ENCODE measurements around the gene FAM162A. TPM values are rescaled to one million over a fixed set of nuclear protein-coding genes. Genes with fewer than 3 reads are reported as not detected.
A peak's percentile ranks its signal among the peaks of the same experiment; 100 is the strongest.
"Not testable (repeated sequence)": the region's sequence is repeated elsewhere in the genome, so short reads cannot be mapped to it uniquely, and the experiment has no call there.

Gene FAM162A
- total RNA-seq, 2 donors from 2014 or later: 113 to 179 TPM

GRCh38 chr3:122365073-122365472 lies 18.9 kb upstream of the FAM162A start:
- peaks cover 95% of the 10 kb centered on the region for H3K36me3 Mint-ChIP-seq (ENCODE audit: low read depth)
- H3K4me3 Mint-ChIP-seq: peak overlapping the region; percentile 59
- H3K27ac Mint-ChIP-seq: peak overlapping the region; percentile 92
- peak; percentile 78 for ATAC-seq (replicated peaks)
- H3K4me1 Mint-ChIP-seq: peaks cover 17% of the 10 kb centered on the region
- no peaks in the 10 kb centered on the region for H3K27me3 Mint-ChIP-seq
- no peaks in the 10 kb centered on the region for H3K9me3 Mint-ChIP-seq

GRCh38 chr3:122365582-122366378 lies 18.2 kb upstream of the FAM162A start:
- H3K9me3 Mint-ChIP-seq, H3K27me3 Mint-ChIP-seq: not testable (repeated sequence)
- H3K36me3 Mint-ChIP-seq (ENCODE audit: low read depth): peaks cover 97% of the 10 kb centered on the region
- H3K4me1 Mint-ChIP-seq: peaks cover 17% of the 10 kb centered on the region
- peak; percentile 84 for ATAC-seq (replicated peaks)
- peak overlapping the region; percentile 92 for H3K27ac Mint-ChIP-seq
- H3K4me3 Mint-ChIP-seq: peak overlapping the region; percentile 59

DNA sequence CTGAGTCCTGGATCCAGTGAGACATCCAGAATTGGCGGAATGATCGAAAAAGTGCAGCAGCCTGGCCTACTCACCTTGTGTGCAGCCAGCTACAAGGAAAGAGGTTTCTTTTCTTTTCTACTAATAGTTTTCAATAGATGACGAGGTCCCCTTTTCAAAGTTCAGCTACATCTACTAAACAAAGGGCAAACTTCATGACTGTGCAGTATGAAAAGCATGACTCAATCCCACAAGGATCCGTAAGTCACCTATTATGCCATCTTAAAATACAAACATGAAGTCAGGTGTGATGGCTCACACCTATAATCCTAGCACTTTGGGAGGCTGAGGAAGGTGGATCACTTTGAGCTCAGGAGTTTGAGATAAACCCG lies 17.6 kb upstream of the FAM162A start:
- H3K36me3 Mint-ChIP-seq (ENCODE audit: low read depth): peaks cover 100% of the 10 kb centered on the region
- peak overlapping the region; percentile 59 for H3K4me3 Mint-ChIP-seq
- no peaks in the 10 kb centered on the region for H3K9me3 Mint-ChIP-seq
- H3K4me1 Mint-ChIP-seq: peaks cover 17% of the 10 kb centered on the region
- peak overlapping the region; percentile 92 for H3K27ac Mint-ChIP-seq
- no peaks in the 10 kb centered on the region for H3K27me3 Mint-ChIP-seq
- ATAC-seq (replicated peaks): peak; percentile 62

DNA sequence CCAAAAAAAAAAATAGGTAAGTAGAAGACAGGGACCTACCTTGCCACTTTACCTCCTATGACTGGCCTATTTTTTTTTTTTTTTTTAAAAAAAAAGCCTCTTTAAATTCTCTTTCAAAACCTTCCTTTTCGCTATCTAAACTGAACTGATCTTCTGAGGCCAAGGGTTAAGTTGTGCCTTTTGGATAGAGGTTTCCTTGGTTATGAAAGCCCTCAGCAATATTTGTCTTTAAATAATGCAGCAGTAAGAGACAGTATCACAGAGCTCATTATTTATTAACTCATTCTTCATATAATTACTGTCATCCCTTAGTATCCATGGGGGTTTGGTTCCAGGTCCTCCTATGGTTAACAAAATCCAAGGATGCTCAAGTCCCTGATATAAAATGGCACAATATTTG lies 9.9 kb upstream of the FAM162A start:
- ATAC-seq (replicated peaks): no peak
- peak overlapping the region; percentile 3 for H3K27ac Mint-ChIP-seq
- no peaks in the 10 kb centered on the region for H3K27me3 Mint-ChIP-seq
- peaks cover 74% of the 10 kb centered on the region for H3K36me3 Mint-ChIP-seq (ENCODE audit: low read depth)
- peaks cover 4% of the 10 kb centered on the region for H3K4me1 Mint-ChIP-seq
- no peaks in the 10 kb centered on the region for H3K9me3 Mint-ChIP-seq
- no peak overlapping the region for H3K4me3 Mint-ChIP-seq

DNA sequence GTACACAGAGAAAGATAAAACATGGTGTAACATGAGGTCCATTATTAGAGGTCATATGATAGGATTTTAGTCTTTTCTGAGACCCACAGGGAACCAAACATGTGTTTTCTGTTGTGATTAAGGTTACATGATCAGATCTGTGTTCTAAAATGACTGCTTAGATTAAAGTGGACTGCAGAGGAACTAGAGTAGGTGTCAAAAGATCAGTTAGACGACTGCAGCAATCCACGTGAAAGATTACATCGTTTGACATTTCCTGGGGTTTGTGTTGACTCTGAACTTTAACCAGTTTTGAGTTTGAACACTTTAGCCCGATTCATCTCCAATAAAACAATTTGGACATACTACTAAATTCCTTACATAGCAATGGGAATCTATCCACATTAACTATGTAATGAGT lies 6.0 kb upstream of the FAM162A start:
- H3K27ac Mint-ChIP-seq: no peak overlapping the region
- no peaks in the 10 kb centered on the region for H3K9me3 Mint-ChIP-seq
- H3K4me1 Mint-ChIP-seq: peaks cover 10% of the 10 kb centered on the region
- peaks cover 58% of the 10 kb centered on the region for H3K36me3 Mint-ChIP-seq (ENCODE audit: low read depth)
- ATAC-seq (replicated peaks): no peak
- no peak overlapping the region for H3K4me3 Mint-ChIP-seq
- no peaks in the 10 kb centered on the region for H3K27me3 Mint-ChIP-seq

- Mint-ChIP-seq H3K27ac (peak within 1 kb of the TSS; percentile 99), H3K4me1 (peaks cover 28% of the 10 kb centered on the region), H3K4me3 (peak within 1 kb of the TSS; percentile 95), H3K27me3 (no peaks in the 10 kb centered on the region), H3K9me3 (no peaks in the 10 kb centered on the region), H3K36me3 (ENCODE audit: low read depth) (peaks cover 74% of the 10 kb centered on the region)
- peak; percentile 46 for ATAC-seq (replicated peaks)
These were observed 905 bp upstream of the FAM162A start, which contains the start of gene MIX23 for GRCh38 chr3:122382888-122383666. Gene MIX23 (minus strand): TSS chr3:122383231. CDS start chr3:122383224, 7 bp downstream.

GRCh38 chr3:122387709-122388108 lies 3.7 kb downstream of the FAM162A start:
- Mint-ChIP-seq H3K36me3 (ENCODE audit: low read depth) (peaks cover 77% of the 10 kb centered on the region), H3K9me3 (no peaks in the 10 kb centered on the region), H3K4me3 (peak overlapping the region; percentile 95), H3K4me1 (peaks cover 29% of the 10 kb centered on the region), H3K27ac (peak overlapping the region; percentile 79), H3K27me3 (no peaks in the 10 kb centered on the region)
- no peak for ATAC-seq (replicated peaks)

DNA sequence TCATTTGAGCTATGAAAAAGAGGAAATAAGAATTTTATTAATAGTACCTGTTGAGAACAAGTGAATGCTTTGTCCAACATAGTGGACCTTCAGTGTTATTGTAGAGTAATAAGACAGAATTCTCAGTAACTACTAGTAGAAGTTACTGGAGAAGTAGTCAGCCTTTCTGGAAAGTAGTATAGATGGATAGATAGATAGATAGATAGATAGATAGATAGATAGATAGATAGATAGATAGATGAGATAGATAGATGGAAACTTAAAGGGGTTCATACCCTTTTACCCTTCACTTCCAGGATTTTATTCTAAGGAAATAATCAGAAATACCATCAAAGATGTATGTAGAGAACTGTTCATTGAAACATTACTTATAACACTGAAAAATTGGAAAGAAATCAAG lies 5.2 kb downstream of the FAM162A start:
- peaks cover 77% of the 10 kb centered on the region for H3K36me3 Mint-ChIP-seq (ENCODE audit: low read depth)
- no peak overlapping the region for H3K4me3 Mint-ChIP-seq
- H3K27me3 Mint-ChIP-seq: no peaks in the 10 kb centered on the region
- no peaks in the 10 kb centered on the region for H3K9me3 Mint-ChIP-seq
- no peak overlapping the region for H3K27ac Mint-ChIP-seq
- ATAC-seq (replicated peaks): no peak
- H3K4me1 Mint-ChIP-seq: peaks cover 29% of the 10 kb centered on the region

- Mint-ChIP-seq H3K9me3 (no peaks in the 10 kb centered on the region), H3K36me3 (ENCODE audit: low read depth) (peaks cover 77% of the 10 kb centered on the region), H3K27ac (no peak overlapping the region), H3K4me3 (no peak overlapping the region), H3K4me1 (peaks cover 32% of the 10 kb centered on the region), H3K27me3 (no peaks in the 10 kb centered on the region)
- ATAC-seq (replicated peaks): no peak
These were observed 5.9 kb downstream of the FAM162A start for GRCh38 chr3:122389892-122390291.

DNA sequence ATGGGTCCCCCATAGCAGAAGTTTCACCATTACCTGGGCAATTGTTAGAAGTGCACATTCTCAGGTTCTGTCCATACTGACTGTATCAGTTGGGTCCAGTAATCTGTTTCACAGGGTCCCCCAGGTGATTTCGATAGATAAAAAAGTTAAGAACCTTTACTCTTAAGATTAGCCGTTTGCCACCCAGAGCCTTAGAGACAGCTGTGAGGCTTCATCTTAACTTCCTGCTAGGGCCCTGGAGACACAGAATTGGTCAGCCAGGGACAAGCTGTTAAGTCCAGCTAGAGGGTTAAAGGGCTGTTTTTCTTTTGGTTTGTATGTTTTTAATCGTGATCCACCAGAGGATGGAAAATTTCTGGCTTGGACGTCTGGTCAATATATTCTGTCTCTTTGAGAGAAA lies 6.7 kb downstream of the FAM162A start:
- H3K4me1 Mint-ChIP-seq: peaks cover 35% of the 10 kb centered on the region
- no peaks in the 10 kb centered on the region for H3K27me3 Mint-ChIP-seq
- H3K27ac Mint-ChIP-seq: no peak overlapping the region
- no peak for ATAC-seq (replicated peaks)
- H3K4me3 Mint-ChIP-seq: no peak overlapping the region
- H3K9me3 Mint-ChIP-seq: no peaks in the 10 kb centered on the region
- peaks cover 77% of the 10 kb centered on the region for H3K36me3 Mint-ChIP-seq (ENCODE audit: low read depth)

DNA sequence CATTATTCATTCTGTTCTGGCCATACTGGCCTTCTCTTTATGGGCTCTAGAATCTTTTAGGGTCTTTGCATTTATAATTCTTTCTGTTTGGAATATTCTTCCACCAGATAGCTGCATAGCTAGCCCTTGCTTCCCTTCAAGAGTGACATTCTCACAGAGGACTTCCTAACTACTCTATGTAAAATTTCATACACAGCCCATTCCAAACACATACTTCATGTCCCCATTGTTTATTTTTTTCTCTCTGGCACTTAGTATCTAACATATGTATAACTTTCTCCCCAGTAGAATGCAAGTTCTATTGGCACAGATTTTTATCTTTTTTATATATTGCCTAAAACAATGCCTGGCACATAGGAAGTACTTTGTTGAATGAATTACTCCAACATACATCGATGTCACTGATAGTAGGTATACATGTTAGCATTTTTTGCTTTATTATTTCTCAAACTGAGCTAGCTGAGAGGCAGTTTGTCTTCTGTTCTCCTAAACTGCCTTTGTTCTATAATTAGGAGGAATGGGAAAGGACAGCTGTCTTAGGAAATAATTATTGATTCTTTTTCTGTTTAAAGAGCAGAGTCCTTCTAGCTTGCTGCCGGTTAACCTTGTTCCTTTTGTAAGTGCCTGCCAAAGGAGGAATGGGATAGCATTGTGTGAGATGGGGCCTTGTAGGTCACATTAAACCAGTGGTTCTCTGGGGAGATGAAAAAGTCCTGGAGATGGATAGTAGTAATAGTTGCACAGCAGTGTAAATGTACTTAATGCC lies 7.9 kb downstream of the FAM162A start:
- Mint-ChIP-seq H3K27ac (no peak overlapping the region), H3K4me1 (peaks cover 32% of the 10 kb centered on the region), H3K27me3 (no peaks in the 10 kb centered on the region), H3K9me3 (no peaks in the 10 kb centered on the region), H3K4me3 (no peak overlapping the region), H3K36me3 (ENCODE audit: low read depth) (peaks cover 77% of the 10 kb centered on the region)
- ATAC-seq (replicated peaks): no peak

DNA sequence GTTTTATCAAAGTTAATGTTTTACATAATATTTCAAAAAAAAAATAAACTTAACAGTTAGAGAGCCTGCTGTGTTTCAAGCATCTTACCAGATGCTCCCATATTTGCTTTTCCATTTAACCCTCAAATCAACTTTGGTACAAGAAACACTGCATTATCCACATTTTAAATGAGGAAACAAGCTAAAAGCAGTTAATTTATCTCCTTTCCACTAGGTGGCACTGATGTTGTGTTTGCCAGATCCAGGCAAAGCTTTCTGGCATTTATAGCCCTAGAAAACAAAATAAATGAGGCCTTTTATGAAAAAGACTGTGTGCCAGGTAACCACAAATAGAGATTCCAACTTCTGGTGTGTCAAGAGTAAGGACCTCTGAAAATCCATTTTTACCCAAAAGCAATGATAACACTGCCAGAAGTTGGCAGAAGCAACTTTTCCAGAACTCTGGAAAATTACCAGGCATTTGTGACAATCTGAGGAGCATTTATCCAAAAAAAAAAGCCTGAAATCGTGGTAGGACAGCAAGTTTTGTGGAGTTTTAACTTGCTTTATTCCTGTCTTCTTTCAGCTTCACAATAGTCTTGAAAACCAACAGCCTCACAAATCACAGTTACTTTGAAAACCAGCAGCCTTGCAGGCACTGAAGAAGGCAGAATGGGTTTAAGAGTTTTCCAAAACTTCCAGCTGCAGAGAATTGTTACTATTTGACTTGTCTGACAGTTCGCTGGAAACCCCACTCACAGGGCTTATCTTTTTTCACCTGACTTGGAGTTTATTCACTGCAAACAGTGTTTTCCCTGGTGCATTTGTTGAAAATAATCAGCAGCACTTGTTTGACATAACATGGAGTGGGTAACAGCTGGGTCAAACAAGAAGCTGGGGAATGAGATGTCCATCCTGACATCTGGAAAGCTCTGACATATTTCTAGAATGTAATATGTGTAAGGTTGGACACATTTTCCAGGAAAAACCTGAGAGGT lies 9.2 kb downstream of the FAM162A start:
- Mint-ChIP-seq H3K4me3 (no peak overlapping the region), H3K4me1 (peaks cover 20% of the 10 kb centered on the region), H3K27ac (no peak overlapping the region), H3K27me3 (no peaks in the 10 kb centered on the region), H3K36me3 (ENCODE audit: low read depth) (peaks cover 64% of the 10 kb centered on the region), H3K9me3 (no peaks in the 10 kb centered on the region)
- ATAC-seq (replicated peaks): no peak

DNA sequence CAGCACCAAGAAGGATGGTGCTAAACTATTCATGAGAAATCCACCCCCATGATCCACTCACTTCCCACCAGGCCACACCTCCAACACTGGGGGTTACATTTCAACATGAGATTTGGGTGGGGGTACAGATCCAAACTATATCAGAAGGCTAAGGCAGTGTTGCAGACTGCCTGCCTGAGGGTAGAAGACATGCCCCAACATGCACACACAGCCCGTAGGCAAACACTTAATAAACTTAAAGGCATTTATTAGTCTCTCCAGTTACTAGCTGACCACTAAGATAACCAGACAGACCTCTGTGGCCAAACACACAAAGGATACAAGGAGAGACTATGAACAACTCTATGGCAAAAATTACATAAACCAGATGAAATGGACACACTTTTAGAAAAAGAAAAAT lies 10.2 kb downstream of the FAM162A start:
- no peak overlapping the region for H3K4me3 Mint-ChIP-seq
- no peaks in the 10 kb centered on the region for H3K27me3 Mint-ChIP-seq
- no peak overlapping the region for H3K27ac Mint-ChIP-seq
- H3K36me3 Mint-ChIP-seq (ENCODE audit: low read depth): peaks cover 54% of the 10 kb centered on the region
- peaks cover 15% of the 10 kb centered on the region for H3K4me1 Mint-ChIP-seq
- ATAC-seq (replicated peaks): no peak
- H3K9me3 Mint-ChIP-seq: no peaks in the 10 kb centered on the region

Measured in activated T-helper 17 cell treated with anti-CD3 and anti-CD28 coated beads, Interleukin-2, amount 50 U/mL, for 72 hours (primary cell).